Body of pancreas (tissue), 4 donors: ENCODE measurements around the gene IGF2BP2.

Experiments used
- POLR2A ChIP-seq, 3 donors: fragments of 450-650 bp; IDR thresholded peaks; one replicate each; pipeline ENCODE4 v1.6.1; 2016; ENCODE audit warnings: antibody characterized with exemption in 3 of 3, mild to moderate bottlenecking in 2 of 3
- TF ChIP-seq, protein P1 (sequence below), 7 experiments: fragments of 450-650 bp in 4 of 7; fragments of 200-600 bp in 3 of 7; sonication (generic) in 3 of 7; IDR thresholded peaks; one replicate each; pipeline ENCODE4 v1.5.1; 2016 to 2019; ENCODE audit warnings: antibody characterized with exemption in 7 of 7

DNA sequence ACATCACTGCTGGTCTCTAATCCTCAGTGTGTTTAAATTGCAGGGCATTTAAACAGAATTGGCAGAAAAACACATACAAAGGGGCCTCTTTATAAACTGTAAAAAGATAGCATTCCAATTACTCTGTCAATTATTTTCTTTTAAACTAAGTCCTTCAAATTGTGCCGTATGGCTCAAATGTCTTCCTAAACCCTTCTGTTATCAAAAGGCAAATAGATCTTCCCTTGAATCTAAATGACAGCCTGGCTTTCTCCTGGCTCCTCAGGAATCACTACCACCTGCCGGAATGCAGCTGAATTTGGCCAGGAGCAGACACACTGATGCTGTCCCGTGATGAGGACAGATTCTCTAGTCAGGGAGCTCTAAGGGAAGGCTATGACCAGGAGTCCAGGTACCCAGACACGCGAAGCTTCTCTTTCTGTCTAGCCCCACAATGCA, 85.6 kb downstream of the IGF2BP2 start:
- TF ChIP-seq, protein P1, sequence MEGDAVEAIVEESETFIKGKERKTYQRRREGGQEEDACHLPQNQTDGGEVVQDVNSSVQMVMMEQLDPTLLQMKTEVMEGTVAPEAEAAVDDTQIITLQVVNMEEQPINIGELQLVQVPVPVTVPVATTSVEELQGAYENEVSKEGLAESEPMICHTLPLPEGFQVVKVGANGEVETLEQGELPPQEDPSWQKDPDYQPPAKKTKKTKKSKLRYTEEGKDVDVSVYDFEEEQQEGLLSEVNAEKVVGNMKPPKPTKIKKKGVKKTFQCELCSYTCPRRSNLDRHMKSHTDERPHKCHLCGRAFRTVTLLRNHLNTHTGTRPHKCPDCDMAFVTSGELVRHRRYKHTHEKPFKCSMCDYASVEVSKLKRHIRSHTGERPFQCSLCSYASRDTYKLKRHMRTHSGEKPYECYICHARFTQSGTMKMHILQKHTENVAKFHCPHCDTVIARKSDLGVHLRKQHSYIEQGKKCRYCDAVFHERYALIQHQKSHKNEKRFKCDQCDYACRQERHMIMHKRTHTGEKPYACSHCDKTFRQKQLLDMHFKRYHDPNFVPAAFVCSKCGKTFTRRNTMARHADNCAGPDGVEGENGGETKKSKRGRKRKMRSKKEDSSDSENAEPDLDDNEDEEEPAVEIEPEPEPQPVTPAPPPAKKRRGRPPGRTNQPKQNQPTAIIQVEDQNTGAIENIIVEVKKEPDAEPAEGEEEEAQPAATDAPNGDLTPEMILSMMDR (IDR thresholded peaks at IDR 0.05) = no peak
- no peak for TF ChIP-seq POLR2A (IDR thresholded peaks at IDR 0.05)
